Measurements from ENCODE around the gene GPBAR1.

The GPBAR1 gene

GRCh38 chr2:218286570-218287459, 26.0 kb downstream of the GPBAR1 start:
- peak; percentile 92 for DNase-seq

GRCh38 chr2:218289639-218290315, 29.0 kb downstream of the GPBAR1 start:
- DNase-seq, result no peak

DNA sequence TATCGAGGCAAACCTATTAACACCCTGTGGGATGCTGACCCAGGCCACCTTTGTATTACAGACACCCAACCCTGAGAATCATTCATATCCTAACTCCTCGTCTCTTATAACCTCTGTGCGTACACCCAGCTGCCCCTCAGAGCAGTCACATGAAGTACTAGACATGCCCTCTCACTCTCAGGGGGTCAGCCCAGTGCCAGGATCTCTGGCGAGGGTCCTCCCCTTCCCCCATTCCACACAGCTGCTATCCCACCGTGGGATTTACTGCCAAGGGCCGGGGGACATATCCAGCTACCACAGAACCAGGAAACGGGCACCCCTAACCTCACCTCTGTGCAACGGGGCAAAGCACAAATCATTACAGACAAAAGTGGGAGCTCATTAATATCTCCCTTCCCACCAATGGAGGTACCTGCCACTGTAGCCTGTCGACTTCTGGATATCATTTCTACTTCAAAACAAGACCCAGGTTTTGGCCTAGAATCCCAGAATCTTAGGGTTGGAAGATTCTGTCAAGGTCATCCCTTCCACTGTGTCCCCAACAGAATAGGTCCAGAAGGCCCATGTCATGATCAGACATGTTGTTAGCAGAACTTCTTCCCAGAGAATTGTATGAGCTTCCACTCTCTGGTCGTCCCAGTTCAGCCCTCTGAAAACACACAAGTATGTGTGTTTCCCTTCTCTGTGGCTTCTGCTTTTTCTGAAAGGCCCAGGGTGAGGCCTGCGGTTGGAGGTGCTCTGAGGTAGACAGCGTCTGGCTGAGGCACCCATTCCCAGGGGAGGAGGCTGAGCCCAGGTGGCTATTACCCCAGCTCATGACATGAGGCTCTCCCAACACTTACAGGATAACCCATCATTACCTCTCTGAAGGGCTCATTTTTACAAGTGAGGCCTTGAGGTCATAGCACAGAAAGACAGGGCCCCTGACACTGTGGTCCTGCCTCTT, 29.8 kb downstream of the GPBAR1 start:
- DNase-seq, result peak; percentile 72

DNA sequence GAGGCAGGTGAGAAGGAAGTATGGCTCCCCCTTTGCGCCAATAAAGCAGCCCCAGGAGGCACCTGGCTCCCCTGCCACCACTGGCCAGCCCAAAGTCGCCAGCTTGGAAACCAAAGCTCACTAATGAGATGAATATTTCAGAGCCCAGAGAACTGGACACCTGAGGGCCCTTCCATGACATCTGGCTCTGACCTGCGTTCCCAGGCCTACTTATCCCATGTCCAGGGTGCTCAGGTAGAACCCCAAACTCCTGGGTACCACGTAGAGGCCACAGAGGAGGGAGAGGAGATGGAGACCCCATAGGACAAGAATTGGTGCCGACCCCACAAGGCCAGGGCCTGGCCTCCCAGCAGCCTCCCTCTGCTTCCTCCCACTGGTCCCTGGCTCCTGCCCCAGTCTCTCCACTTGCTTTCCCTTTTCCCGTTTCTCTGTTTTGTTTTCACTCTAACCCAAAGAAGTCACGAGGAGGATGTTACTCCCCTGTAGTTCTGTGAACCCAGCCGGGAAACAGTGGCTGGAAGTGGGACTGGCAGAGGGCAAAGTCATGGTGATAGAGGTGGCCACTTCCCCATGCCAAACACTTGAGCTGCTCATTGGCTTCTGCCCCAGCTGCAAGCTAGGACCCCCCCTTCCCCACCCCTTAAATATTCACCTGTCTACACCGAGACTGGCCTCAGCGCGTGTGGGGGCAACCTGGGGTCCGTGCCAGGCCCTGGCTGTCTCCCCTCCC, 30.7 kb downstream of the GPBAR1 start:
- DNase-seq, result peak; percentile 23

- peak; percentile 86 for DNase-seq
These were observed 31.5 kb downstream of the GPBAR1 start, which contains the start of gene TMBIM1 for GRCh38 chr2:218292048-218293014. Gene TMBIM1 (minus strand): TSS chr2:218292503. CDS start chr2:218282141, 10,362 bp downstream.

GRCh38 chr2:218293715-218294429, 33.1 kb downstream of the GPBAR1 start:
- DNase-seq, result no peak

GRCh38 chr2:218294430-218295022, 33.7 kb downstream of the GPBAR1 start:
- no peak for DNase-seq

GRCh38 chr2:218295029-218295428, 34.2 kb downstream of the GPBAR1 start:
- DNase-seq, result no peak

DNA sequence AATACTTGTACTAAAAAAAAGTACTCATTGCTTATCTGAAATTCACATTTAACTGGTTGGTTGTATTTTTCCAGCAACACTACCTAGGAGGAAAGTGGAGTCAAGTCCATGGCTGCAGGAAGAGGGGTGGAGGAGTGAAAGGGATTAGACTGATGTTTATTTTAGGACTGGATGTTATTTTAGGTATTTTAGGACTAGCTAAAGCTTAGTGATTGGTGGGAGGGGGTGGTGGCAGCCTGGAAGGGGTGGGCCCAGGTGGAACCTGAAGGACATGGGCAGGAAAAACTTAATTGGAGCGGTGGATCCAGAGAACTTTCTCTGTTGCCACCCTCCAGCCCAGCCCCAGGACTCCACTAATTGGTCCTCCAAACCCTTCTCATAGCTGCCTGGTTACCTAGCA, 35.4 kb downstream of the GPBAR1 start:
- no peak for DNase-seq

DNA sequence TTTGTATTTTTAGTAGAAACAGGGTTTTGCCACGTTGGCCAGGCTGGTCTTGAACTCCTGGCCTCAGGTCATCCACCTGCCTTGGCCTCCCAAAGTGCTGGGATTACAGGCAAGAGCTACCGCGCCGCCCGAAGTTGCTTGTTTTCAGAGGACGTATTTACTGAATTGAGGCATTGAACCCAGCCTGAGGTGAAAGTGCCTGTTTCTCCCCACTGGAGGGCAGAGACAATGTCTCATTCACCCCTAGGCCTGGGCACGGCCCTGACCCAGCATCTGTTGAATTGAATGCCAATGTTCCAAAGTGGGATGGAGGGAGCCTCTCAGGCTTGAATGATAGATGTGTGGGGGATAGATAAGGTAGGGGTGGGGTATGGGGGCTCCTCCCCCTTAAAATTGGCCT, 36.0 kb downstream of the GPBAR1 start:
- no peak for DNase-seq

DNA sequence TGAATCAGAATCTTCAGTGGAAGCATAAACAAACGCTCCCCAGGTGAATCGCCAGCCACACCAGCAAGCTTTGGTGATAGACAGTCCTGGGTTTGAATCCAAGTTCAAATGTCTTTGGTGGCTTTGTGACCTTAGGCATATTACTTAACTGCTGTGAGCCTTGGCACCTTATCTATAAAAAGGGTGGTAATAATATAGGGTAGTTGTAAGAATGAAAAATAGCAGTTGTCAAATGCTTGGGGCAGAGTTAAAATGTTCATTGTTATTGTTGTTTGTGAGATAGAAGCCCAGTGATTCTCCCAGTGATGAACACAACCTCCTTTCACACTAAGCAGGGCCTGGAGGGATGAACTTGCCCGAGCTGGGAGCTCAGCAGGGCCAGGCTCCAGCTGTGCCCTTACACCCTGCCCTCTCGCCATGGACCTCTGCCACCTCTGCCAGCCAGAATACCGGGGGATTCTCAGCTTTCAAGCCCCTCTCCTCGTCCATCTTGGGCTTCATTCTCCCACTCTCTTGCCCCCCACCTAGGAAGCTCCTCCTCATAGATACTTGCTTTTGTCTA, 37.6 kb downstream of the GPBAR1 start:
- DNase-seq, result no peak

DNA sequence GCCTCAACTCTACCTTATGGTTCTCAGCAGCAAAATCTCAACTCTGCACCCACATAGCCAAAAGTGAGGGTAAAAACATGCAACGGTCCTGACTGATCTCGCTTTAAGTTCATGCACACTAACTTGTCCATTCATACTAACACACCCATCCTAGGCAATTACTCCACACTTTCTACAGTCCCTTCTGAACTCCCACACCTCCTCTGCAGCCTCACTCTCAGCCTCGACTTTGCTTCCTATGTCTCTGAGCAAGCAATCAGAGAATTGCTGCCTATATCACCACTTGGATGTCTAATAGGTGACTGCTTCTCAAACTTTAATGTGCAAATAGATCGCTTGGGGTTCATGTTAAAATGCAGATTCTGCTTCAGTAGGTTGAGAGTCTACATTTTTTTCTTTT, 39.3 kb downstream of the GPBAR1 start:
- no peak for DNase-seq

DNA sequence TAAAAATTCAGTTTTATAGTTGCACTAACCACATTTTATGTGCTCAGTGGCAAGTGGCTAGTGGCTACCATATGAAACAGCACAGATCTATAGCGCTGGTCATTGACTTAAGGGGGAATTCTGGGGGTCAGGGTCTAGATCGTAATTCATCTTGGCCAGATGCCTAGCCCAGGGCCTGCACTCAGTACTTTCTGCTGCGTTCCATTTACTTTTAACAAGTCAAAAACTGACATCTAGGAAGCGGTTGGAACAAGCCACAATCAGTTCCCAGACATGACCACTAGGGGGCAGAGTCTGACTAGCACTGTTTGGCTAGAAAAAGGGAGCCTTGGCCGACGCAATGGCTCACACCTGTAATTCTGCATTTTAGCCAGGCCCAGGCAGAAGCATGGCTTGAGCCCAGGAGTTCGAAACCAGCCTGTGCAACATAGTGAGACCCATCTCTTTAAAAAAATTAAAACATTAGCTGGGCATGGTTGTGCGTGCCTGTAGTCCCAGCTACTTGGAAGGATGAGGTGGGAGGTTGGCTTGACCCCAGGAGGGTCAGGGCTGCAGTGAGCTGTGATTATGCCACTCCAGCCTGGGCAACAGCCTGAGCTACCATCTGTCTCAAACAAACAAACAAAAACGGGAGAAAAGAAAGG, 40.5 kb downstream of the GPBAR1 start:
- DNase-seq, result peak; percentile 92

DNA sequence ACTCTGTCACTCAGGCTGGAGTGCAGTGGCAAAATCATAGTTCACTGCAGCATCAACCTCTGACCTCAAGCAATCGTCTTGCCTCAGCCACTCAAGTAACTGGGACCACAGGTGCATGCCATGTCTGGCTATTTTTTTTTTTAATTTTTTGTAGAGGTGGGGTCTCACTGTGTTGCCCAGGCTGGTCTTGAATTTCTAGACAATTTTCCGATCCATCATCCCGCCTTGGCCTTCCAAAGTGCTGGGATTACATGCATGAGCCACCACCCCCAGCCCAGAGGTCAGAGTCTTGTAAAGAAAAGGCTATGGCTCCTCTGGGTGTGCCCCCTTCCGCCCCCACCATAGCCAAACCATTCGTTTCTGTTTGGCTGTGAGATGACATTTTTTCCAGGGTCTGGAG, 44.6 kb downstream of the GPBAR1 start:
- DNase-seq, result no peak

DNA sequence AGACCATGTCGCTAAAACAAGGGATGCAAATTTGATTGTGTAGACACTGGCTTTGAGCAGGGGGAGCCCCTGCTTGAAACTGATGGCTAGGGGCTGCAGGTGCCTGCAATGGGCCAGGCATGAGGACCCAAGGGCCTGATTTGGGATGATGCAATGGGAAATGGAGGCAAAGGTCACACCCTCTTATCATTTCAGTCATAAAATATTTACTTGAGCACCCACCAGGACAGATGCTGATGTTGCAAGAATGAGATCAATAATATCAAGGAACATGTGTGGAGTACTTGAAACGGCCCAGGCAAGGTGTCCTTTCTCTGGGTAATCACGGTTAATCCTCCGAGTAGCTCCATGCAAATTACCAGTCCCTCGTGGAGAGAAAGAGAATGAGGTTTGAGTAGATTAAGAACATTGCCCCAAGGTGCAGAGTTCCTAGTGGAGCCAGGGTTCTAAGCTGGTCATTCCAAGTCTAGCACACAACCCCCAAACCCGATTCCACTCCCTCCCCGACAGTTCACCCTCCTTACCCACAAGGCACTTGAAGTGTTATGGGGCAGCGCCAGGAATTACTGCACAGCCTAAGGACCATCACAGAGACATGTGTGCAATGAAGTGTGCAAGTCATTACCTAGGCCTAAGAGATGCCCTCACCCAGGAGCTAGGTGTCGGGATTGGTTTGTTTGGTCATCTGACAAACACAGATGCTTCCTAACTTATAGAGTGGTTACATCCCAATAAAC, 45.5 kb downstream of the GPBAR1 start:
- DNase-seq, result no peak

- no peak for DNase-seq
These were observed 46.7 kb downstream of the GPBAR1 start for GRCh38 chr2:218307415-218308090.

DNA sequence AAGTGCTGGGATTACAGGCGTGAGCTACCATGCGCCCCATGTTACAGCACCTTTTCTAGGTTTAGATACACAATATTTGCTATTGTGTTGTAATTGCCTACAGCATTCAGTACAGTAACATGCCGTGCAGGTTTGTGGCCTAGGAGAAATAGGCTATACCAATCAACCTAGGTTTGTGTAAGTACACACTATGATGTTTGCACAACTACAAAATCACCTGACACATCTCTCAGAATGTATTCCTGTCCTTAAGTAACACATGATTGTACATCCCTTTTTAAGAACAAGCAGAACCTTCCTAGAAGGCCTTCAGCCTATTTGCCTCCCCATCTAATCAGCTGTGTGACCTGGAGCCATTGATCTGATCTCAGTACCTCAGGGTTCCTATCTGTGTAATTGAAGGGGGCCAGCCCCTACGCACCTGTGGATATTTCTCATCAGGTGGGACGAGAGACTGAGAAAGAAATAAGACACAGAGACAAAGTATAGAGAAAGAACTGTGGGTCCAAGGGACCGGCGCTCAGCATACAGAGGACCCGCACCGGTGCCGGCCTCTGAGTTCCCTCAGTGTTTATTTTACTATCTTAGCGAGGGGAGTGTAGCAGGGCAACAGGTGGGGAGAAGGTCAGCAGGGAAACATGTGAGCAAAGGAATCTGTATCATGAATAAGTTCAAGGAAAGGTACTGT, 50.2 kb downstream of the GPBAR1 start:
- DNase-seq, result no peak

All from CD4-positive, alpha-beta T cell treated with Interleukin-21 for 1 hour (primary cell).